ENCODE data around the gene HYAL2. TPM values are rescaled to one million over a fixed set of nuclear protein-coding genes. Genes with fewer than 3 reads are reported as not detected.
A peak's percentile ranks its signal among the peaks of the same experiment; 100 is the strongest.
"Not testable (repeated sequence)": the region's sequence is repeated elsewhere in the genome, so short reads cannot be mapped to it uniquely, and the experiment has no call there.

The HYAL2 gene
- total RNA-seq, 2 experiments from 2014 or later: 7.4 TPM

GRCh38 chr3:50286322-50287227 lies 36.0 kb downstream of the HYAL2 start:
- no peak for ATAC-seq
- H3K9me3 Mint-ChIP-seq (ENCODE audit: low read depth): no peaks in the 10 kb centered on the region
- DNase-seq: no peak
- H3K27me3 Mint-ChIP-seq: no peaks in the 10 kb centered on the region
- H3K36me3 Mint-ChIP-seq: peaks cover 6% of the 10 kb centered on the region
- CTCF ChIA-PET: interaction anchor here (0.9 to 1.1 kb wide), 3 partner anchors 13 to 37 kb away, joined by 3 read pairs; no protein-coding TSS in a partner anchor
- H3K27ac Mint-ChIP-seq: peak overlapping the region; percentile 32
- H3K4me3 Mint-ChIP-seq: no peak overlapping the region
- peaks cover 12% of the 10 kb centered on the region for H3K4me1 Mint-ChIP-seq

GRCh38 chr3:50284121-50284520 lies 38.4 kb downstream of the HYAL2 start:
- not testable (repeated sequence) for DNase-seq; H3K36me3 Mint-ChIP-seq; H3K27me3 Mint-ChIP-seq; H3K4me1 Mint-ChIP-seq; H3K9me3 Mint-ChIP-seq (ENCODE audit: low read depth); ATAC-seq; H3K4me3 Mint-ChIP-seq; H3K27ac Mint-ChIP-seq
- CTCF ChIA-PET: interaction anchor here (1.0 to 2.7 kb wide), 5 partner anchors 12 to 90 kb away, joined by 3 to 9 read pairs (median 8); partner anchors contain the start of gene GNAI2

DNA sequence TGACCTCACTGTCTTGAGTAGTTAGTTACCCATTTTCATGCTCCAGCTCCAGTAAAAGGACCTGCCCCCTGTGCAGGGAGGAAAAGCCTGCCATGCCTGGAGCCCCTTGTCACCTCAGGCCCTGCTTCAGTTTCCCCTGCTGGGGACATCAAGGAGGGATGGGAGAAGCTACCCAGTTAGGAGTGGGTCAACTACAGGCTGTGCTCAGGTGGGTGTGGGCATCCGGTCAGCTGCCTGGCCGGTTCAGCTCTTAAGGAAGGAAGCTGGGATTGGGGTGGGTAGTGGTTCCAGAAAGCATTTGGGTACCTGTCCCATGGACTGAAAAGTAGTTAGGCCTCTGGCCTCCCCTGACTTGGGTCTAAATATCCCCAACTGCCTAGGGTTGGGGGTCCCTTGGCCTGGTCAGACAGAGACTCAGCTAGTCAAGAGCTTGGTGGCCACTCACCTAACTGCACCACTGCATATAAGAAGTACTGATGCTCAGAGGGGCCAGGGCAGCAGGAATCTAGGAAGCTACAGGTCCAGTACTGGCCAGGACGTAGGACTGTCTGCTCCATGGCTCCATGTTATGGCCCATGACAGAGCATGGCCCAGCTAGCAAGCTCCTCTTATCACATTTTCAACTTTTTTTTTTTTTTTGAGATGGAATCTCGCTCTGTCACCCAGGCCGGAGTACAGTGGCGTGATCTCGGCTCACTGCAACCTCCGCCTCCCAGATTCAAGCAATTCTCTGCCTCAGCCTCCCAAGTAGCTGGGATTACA lies 43.1 kb downstream of the HYAL2 start:
- CTCF ChIA-PET: interaction anchor here (1.0 to 4.2 kb wide), 8 partner anchors 14 to 85 kb away, joined by 3 to 12 read pairs (median 5); partner anchors contain the start of genes HYAL3, NAA80 and TUSC2
- DNase-seq: no peak
- Mint-ChIP-seq H3K4me1 (peaks cover 15% of the 10 kb centered on the region), H3K27ac (no peak overlapping the region), H3K4me3 (no peak overlapping the region), H3K27me3 (peaks cover 35% of the 10 kb centered on the region), H3K9me3 (ENCODE audit: low read depth) (no peaks in the 10 kb centered on the region), H3K36me3 (no peaks in the 10 kb centered on the region)
- ATAC-seq: no peak

GRCh38 chr3:50278880-50279224 lies 43.7 kb downstream of the HYAL2 start, which contains the start of gene LSMEM2:
Gene LSMEM2 (plus strand): TSS chr3:50279087. CDS start chr3:50279114, 27 bp downstream.
- H3K27me3 Mint-ChIP-seq: peaks cover 40% of the 10 kb centered on the region
- ATAC-seq: no peak
- peaks cover 20% of the 10 kb centered on the region for H3K4me1 Mint-ChIP-seq
- no peaks in the 10 kb centered on the region for H3K9me3 Mint-ChIP-seq (ENCODE audit: low read depth)
- CTCF ChIA-PET: interaction anchor here (1.0 to 4.2 kb wide), 7 partner anchors 13 to 84 kb away, joined by 3 to 12 read pairs (median 5); partner anchors contain the start of gene TUSC2
- no peak for DNase-seq
- no peaks in the 10 kb centered on the region for H3K36me3 Mint-ChIP-seq
- H3K27ac Mint-ChIP-seq: no peak within 1 kb of the TSS
- H3K4me3 Mint-ChIP-seq: no peak within 1 kb of the TSS

GRCh38 chr3:50278123-50278879 lies 44.2 kb downstream of the HYAL2 start:
- H3K27ac Mint-ChIP-seq: no peak overlapping the region
- H3K36me3 Mint-ChIP-seq: no peaks in the 10 kb centered on the region
- DNase-seq: no peak
- H3K27me3 Mint-ChIP-seq: peaks cover 43% of the 10 kb centered on the region
- no peaks in the 10 kb centered on the region for H3K9me3 Mint-ChIP-seq (ENCODE audit: low read depth)
- peaks cover 23% of the 10 kb centered on the region for H3K4me1 Mint-ChIP-seq
- no peak overlapping the region for H3K4me3 Mint-ChIP-seq
- no peak for ATAC-seq
- CTCF ChIA-PET: interaction anchor here (1.0 to 4.2 kb wide), 8 partner anchors 12 to 84 kb away, joined by 3 to 14 read pairs (median 4); partner anchors contain the start of genes HYAL3 and NAA80

- H3K4me1 Mint-ChIP-seq: peaks cover 29% of the 10 kb centered on the region
- H3K9me3 Mint-ChIP-seq (ENCODE audit: low read depth): no peaks in the 10 kb centered on the region
- no peak overlapping the region for H3K4me3 Mint-ChIP-seq
- no peak for DNase-seq
- peaks cover 48% of the 10 kb centered on the region for H3K27me3 Mint-ChIP-seq
- no peak for ATAC-seq
- no peak overlapping the region for H3K27ac Mint-ChIP-seq
- CTCF ChIA-PET: interaction anchor here (0.6 to 4.2 kb wide), 7 partner anchors 16 to 98 kb away, joined by 3 to 16 read pairs (median 6); partner anchors contain the start of genes HYAL3 and NAA80
- no peaks in the 10 kb centered on the region for H3K36me3 Mint-ChIP-seq
Measured at GRCh38 chr3:50276762-50277101, 45.8 kb downstream of the HYAL2 start.

DNA sequence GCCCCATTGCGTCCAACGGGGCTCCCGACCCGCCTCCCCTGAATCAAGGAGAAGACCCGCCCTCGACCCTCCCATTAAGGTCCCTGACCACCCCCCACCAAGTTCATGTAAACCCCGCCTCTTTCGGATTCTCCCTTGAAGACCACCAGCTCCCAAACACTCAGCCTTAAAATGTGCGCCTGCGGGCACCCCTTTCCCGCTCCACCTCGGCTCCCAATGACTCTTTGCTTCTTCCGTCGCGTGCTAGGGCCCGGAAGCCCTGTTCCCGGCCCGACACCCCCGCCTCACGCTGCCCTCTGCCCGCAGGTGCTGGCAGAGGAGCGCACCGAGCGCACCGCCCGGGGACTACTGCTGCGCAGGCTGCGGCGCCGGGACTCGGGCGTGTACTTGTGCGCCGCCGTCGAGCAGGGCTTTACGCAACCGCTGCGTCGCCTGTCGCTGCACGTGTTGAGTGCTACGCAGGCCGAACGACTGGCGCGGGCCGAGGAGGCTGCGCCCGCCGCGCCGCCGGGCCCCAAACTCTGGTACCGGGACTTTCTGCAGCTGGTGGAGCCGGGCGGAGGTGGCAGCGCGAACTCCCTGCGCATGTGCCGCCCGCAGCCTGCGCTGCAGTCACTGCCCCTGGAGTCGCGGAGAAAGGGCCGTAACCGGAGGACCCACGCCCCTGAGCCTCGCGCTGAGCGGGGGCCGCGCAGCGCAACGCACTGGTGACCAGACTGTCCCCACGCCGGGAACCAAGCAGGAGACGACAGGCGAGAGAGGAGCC lies 46.4 kb downstream of the HYAL2 start:
- ATAC-seq (no peak), DNase-seq (no peak)
- Mint-ChIP-seq H3K36me3 (no peaks in the 10 kb centered on the region), H3K4me1 (peaks cover 32% of the 10 kb centered on the region), H3K4me3 (no peak overlapping the region), H3K27ac (no peak overlapping the region), H3K27me3 (peaks cover 48% of the 10 kb centered on the region), H3K9me3 (ENCODE audit: low read depth) (no peaks in the 10 kb centered on the region)
- CTCF ChIA-PET: interaction anchor here (1.0 to 4.2 kb wide), 10 partner anchors 12 to 84 kb away, joined by 4 to 21 read pairs (median 13); partner anchors contain the start of genes GNAI2, HYAL2 and IFRD2

GRCh38 chr3:50275141-50275995 lies 47.2 kb downstream of the HYAL2 start:
- H3K4me1 Mint-ChIP-seq: peaks cover 32% of the 10 kb centered on the region
- no peaks in the 10 kb centered on the region for H3K36me3 Mint-ChIP-seq
- ATAC-seq (no peak), DNase-seq (no peak)
- CTCF ChIA-PET: interaction anchor here (0.6 to 6.9 kb wide), 26 partner anchors 12 to 89 kb away, joined by 3 to 84 read pairs (median 5); partner anchors contain the start of genes GNAI2, HYAL2, HYAL3 and IFRD2
- no peaks in the 10 kb centered on the region for H3K9me3 Mint-ChIP-seq (ENCODE audit: low read depth)
- H3K27ac Mint-ChIP-seq: no peak overlapping the region
- H3K27me3 Mint-ChIP-seq: peaks cover 48% of the 10 kb centered on the region
- H3K4me3 Mint-ChIP-seq: no peak overlapping the region

GRCh38 chr3:50274371-50275104 lies 48.0 kb downstream of the HYAL2 start:
- Mint-ChIP-seq H3K4me1 (peaks cover 32% of the 10 kb centered on the region), H3K9me3 (ENCODE audit: low read depth) (no peaks in the 10 kb centered on the region), H3K36me3 (no peaks in the 10 kb centered on the region), H3K27ac (peak overlapping the region; percentile 3), H3K27me3 (peaks cover 48% of the 10 kb centered on the region), H3K4me3 (no peak overlapping the region)
- CTCF ChIA-PET: interaction anchor here (0.6 to 6.9 kb wide), 21 partner anchors 11 to 90 kb away, joined by 3 to 84 read pairs (median 5); partner anchors contain the start of genes GNAI2, HYAL2, HYAL3 and IFRD2
- ATAC-seq (peak; percentile 53), DNase-seq (peak; percentile 87)

GRCh38 chr3:50273689-50274065 lies 48.9 kb downstream of the HYAL2 start:
- H3K27me3 Mint-ChIP-seq: peaks cover 50% of the 10 kb centered on the region
- peaks cover 32% of the 10 kb centered on the region for H3K4me1 Mint-ChIP-seq
- no peaks in the 10 kb centered on the region for H3K9me3 Mint-ChIP-seq (ENCODE audit: low read depth)
- ATAC-seq (no peak), DNase-seq (no peak)
- H3K36me3 Mint-ChIP-seq: no peaks in the 10 kb centered on the region
- no peak overlapping the region for H3K4me3 Mint-ChIP-seq
- CTCF ChIA-PET: interaction anchor here (0.7 to 6.9 kb wide), 7 partner anchors 10 to 47 kb away, joined by 3 to 84 read pairs (median 9); partner anchors contain the start of genes HYAL3, IFRD2 and NAA80
- no peak overlapping the region for H3K27ac Mint-ChIP-seq
